OCI-M2 (cell line): Measurements from ENCODE around the gene CDCA4.
"Not testable (repeated sequence)": the region's sequence is repeated elsewhere in the genome, so short reads cannot be mapped to it uniquely, and the experiment has no call there.

Source experiments
- DNase-seq: peaks from one replicate; lab custom pipeline; 2025; ENCODE audit not compliant: unreplicated experiment; lab: John Stamatoyannopoulos, UW

Gene CDCA4

GRCh38 chr14:105058521-105059034, 37.7 kb upstream of the CDCA4 start:
- DNase-seq = no peak

DNA sequence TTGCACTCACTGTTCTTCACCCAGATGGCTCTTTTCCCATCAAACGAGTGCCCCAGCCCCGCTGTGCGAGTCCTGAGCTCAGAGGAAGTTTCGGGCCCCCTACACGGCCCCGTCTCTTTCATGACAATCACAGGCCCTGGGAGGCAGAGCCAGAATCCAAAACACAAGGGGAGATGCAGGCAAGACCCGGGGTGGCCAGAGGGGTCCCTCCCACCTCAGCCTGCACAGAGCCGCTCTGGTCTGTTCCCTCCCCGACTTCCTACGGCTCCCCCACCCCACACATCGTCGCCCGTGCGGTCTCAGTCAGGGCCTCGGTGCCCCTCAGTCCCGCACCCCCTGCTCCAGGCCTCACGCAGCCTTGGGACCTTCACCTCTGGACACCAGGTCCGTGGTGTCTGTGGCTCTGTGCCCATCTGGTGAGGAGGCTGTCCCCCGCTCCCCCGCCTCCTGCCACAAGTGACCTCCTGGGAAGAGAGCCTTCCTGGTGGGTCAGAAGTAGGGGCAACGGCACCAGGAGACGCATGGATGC, 35.5 kb upstream of the CDCA4 start:
- DNase-seq = no peak

GRCh38 chr14:105055736-105056302, 34.9 kb upstream of the CDCA4 start:
- DNase-seq = no peak

GRCh38 chr14:105055334-105055733, 34.5 kb upstream of the CDCA4 start:
- no peak for DNase-seq

GRCh38 chr14:105053996-105054395, 33.1 kb upstream of the CDCA4 start:
- no peak for DNase-seq

DNA sequence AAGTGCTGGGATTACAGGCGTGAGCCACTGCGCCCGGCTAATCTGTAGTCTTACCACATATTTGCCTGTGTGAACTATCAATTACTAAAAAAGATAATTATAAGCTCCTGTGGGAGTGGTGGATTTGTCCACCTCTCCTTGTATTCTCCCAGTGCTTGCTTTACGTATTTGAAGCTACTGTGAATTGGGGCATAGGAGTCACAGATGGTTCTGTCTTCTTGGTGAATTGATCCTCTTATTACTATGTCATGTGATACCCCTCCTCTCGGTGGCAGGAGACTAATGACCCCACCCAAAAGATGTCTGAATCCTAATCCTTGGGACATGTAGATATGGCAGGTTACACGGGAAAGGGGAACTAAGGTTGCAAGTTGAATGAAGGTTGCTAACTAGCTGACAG, 32.5 kb upstream of the CDCA4 start:
- DNase-seq = no peak

DNA sequence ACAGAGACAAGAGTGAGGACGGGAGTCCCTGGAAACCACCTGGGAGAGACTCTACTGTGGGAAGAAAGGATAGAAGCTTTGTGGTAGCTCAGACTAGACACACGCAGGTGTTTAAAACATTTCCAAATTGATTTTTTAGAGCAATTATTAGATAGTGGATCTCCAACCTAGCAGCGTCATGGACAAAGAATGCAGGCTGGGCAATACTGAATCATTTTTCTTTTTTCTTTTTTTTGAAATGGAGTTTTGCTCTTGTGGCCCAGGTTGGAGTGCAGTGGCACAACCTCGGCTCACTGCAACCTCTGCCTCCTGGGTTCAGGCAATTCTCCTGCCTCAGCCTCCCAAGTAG, 31.2 kb upstream of the CDCA4 start:
- DNase-seq = no peak

DNA sequence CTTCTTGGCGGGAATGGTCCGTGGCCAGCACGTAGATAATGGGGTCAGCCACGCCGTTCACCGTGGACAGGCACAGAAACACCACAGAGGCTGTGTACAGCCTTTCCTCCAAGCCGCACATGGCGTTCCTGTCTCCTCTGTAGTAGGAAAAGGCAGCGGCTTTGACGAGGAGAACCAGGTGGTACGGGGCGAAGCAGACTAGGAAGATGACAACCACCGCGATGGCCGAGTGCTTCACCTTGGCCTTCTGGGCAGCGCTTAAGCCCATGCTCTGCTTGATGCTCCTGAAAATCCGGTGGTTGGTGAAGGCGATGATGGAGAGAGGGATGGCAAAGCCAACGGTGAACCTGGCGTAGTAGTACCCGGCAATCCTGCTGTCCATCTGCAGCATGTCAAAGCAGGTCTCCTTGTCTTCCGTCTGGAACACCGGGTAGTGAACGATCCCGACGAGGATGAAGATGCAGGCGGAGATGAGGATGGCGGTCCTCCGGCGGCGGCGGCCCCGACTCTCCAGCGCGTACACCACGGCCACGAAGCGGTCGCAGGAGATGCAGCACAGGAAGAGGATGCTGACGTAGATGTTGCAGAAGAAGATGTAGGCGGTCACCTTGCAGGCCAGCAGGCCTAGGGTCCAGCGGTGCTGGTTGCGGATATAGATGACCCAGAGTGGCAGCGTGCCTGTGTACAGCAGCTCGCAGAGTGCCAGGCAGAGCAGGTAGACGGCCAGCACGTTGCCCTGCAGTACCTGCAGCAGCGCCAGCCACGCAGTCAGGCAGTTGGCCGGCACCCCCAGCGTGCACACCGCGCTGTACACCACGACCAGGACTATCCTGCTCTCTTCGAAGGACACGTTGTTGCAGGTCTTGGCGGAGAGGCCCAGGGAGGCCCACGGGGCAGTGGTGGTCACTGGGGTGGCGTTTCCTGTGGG, 30.6 kb upstream of the CDCA4 start:
- no peak for DNase-seq

- DNase-seq = no peak
These were observed 29.6 kb upstream of the CDCA4 start for GRCh38 chr14:105050551-105050897.

DNA sequence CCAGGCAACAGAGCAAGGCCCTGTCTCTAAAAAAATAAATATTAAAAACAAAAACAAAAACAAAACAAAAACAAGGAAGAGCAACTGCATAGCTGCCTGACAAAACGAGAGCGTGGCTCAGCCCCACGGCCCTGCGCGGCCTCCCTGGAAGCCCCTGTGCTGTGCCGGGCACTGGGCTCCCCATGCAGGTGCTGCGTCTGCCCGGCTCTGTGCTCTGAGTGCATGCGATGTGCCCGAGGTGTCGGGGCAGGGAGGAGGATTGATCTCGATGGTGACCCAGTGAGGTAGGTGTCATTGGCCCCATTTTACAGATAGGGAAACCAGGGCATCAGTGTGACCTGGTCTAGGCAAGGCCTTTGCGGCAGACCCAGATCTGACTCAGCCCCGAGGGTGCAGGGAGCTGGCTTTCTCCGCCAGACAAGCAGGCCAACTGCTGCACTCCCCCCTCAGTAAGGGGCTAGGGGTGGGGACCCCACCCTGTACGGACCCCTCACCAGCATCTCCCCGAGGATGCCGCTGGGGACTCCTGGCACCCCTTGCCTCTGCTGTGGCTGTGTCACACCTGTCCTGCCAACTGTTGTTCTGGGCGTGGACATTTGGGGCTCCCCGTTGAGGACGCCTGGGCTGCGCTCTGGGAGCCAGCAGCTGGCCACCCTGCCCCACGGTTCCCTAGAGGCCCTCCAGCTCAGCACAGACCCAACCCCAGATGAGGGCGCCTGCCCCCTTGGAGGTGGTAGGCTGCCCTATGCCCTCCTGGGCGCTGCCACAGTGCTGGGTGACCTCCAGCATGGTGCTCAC, 29.1 kb upstream of the CDCA4 start:
- DNase-seq = no peak

- DNase-seq = no peak
These were observed 26.6 kb upstream of the CDCA4 start for GRCh38 chr14:105047283-105048016.

DNA sequence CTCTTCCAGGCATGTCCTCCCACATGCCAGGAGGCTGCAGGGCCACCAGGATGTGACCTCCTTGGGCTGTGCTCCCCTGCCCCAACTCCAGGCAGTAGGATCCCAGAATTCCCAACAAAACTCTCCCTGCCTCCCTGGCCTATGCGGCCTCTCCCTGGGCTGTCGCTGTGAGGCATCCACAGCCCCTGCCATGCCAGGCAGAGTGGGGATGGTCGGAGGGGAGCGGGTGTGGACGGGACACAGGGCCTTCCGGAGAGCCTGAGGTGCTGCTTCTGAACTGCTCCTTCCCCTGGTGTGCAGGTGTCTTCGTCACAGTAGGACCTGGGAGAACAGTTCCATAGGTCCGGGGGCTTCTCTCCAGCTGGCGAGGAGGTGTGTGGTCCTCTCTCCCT, 26.0 kb upstream of the CDCA4 start:
- no peak for DNase-seq

GRCh38 chr14:105045710-105046326, 24.9 kb upstream of the CDCA4 start:
- peak; percentile 70 for DNase-seq

DNA sequence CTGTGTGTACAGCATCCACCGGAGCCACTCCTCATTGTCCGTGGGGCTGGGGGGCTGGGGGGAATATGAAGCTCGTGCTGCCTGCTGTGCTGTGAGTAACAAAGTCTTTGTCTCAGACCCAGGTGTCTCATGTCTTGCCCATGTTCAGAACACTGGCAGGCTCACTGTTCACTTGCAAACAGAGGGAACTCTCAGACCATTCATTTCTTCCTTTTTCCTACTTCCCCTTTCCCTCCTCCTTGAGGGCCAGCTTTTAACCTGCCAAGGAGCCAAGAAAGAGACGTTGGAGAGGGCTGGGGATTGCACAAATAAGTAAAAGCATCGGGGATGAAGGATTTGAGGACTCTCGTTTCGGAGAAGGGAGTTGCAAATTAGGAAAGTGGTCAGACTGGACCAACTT, 22.8 kb upstream of the CDCA4 start:
- DNase-seq = no peak

DNA sequence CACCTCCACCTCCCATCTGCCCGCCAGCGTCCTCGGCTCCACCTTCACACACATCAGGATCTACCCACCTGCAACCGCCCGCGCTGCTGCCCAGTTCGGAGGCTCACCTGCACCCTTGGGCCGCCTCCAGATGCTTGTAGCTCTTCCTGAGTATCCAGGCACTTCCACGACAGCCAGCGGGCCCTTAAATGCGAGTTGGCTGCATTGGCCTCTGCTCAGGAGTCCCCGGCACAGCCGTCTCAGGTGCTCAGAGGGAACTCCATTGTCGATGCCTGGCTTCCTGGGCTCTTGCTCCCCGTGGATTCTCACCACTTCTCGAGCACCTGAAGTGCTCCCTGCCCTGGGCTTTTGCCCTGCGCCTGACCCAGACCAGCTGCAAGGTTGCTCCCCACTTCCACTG, 21.9 kb upstream of the CDCA4 start:
- no peak for DNase-seq

DNA sequence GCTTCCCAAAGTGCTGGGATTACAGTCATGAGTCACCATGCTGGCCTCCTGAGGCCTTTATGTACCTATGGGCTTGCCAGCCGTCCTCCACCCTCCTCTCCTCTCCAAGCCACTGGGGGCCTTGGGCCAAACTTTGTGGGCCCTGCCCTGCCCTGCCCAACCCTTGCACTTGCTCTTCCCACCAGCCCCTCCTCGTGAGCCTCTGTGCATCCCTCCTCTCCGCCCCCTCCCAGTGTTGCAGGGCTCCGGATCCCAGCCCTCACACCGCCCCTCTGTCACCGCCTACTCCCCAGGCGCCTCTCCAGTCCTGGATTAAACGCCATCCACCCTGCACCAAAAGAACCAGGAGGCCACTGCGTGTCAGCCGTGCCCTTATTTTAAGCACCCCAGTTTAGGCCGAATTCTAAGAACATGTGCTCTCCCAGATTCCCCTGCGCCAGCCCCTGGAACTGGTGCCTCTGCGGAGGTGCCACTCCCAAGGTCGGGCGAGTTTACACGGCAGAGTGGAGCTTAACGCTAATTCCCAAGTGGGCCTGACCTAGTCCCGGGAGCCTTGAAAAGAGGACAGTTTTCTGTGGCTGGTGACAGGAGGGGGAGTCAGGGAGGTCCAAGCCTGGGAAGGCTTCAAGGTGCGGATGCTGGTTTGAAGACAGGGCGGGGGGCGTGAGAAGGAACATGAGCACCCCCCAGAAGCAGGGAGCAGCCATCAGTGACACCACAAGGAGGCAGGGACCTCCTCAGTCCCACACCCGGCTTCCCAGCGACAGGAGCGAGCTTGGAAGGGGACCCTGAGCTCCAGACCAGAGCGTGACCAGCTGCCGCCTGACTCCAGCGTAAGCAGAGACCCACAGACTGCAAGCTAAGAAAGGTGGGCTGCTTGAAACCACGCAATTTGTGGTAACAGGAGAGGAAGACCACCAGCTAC, 21.2 kb upstream of the CDCA4 start:
- DNase-seq = no peak

DNA sequence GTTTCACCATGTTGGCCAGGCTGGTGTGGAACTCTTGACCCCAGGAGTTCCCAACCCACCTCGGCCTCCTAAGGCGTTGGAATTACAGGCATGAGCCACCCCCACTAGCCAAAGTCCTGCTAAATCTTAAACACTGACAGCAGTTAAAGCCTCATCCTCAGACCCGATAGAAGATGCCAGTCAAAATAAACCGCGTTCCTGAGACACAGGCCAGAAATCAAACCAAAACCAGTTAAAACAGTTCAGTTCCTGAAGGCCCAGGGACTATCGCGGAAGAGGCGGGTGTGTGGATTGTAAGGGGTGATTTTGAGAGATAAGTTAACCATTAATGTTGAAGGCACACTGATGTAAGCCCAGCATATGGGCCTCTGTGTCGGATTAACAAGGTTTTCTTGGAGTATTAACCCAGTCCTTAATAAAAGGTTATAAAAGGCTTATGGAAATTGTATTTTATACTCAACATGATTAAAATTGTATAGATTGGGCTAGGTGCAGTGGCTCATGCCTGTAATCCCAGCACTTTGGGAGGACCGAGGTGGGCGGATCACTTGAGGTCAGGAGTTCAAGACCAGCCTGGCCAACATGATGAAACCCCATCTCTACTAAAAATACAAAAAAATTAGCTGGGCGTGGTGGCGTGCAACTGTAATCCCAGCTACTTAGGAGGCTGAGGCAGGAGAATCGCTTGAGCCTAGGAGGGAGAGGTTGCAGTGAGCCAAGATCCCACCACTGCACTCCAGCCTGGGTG, 18.7 kb upstream of the CDCA4 start:
- no peak for DNase-seq

GRCh38 chr14:105035616-105036015, 14.7 kb upstream of the CDCA4 start:
- DNase-seq = not testable (repeated sequence)
